Spinal cord (tissue), 10 donors: ENCODE results near the gene ZNF74. TPM values are rescaled to one million over a fixed set of nuclear protein-coding genes. Genes with fewer than 3 reads are reported as not detected.
"Not testable (repeated sequence)": the region's sequence is repeated elsewhere in the genome, so short reads cannot be mapped to it uniquely, and the experiment has no call there.

Experiments used
- DNase-seq, 6 donors: peaks; one replicate each; pipeline versions ENCODE4 v3.0.0 to v3.0.0-alpha.2; 2013 to 2015; ENCODE audit warnings: low spot score in 6 of 6, low read depth in 4 of 6
- H3K27ac ChIP-seq: one replicate; pipeline ENCODE4 v1.5.1; 2013; ENCODE audit warnings: low read depth, low read length, control low read depth
- H3K27me3 ChIP-seq: one replicate; pipeline ENCODE4 v1.6.1; 2013; ENCODE audit warnings: low read length; ENCODE audit not compliant: control insufficient read depth, insufficient read depth
- H3K36me3 ChIP-seq: one replicate; pipeline ENCODE4 v1.6.1; 2013; ENCODE audit warnings: low read length; ENCODE audit not compliant: control insufficient read depth, insufficient read depth
- H3K4me1 ChIP-seq: one replicate; pipeline ENCODE4 v1.6.1; 2013; ENCODE audit warnings: low read length; ENCODE audit not compliant: control insufficient read depth, insufficient read depth
- H3K4me3 ChIP-seq: one replicate; pipeline ENCODE4 v1.5.1; 2013; ENCODE audit warnings: low read depth, low read length, control low read depth
- H3K9me3 ChIP-seq: one replicate; pipeline ENCODE4 v1.6.1; 2013; ENCODE audit warnings: low read length; ENCODE audit not compliant: control insufficient read depth, insufficient read depth
- WGBS: methylation state at CpG from one replicate; pipeline ENCODE4 v1.1.5; 2013; ENCODE audit warnings: missing lambda C conversion rate; ENCODE audit not compliant: insufficient coverage; 5-methylcytosine and 5-hydroxymethylcytosine counted together
- polyA plus RNA-seq, 2 donors: library from polyadenylated mRNA; unstranded; fragments of 120-200 nt; gene quantifications; one replicate each; pipeline ENCODE4 v1.2.1, GENCODE V29; 2013; ENCODE audit not compliant: insufficient read length in 2 of 2
- total RNA-seq, 2 donors: library from RNA; depleted of rRNA in 1 of 2; stranded (reverse); fragments of 120-200 nt in 1 of 2; fragments of >200 nt in 1 of 2; gene quantifications; one replicate each; pipeline versions ENCODE4 v1.2.3 to v1.2.4, GENCODE V29; 2013 to 2014
- donor health status: healthy.

ZNF74 gene
- total and polyA plus RNA-seq, 4 donors: 14.3 to 31.2 (median 22.4) TPM

DNA sequence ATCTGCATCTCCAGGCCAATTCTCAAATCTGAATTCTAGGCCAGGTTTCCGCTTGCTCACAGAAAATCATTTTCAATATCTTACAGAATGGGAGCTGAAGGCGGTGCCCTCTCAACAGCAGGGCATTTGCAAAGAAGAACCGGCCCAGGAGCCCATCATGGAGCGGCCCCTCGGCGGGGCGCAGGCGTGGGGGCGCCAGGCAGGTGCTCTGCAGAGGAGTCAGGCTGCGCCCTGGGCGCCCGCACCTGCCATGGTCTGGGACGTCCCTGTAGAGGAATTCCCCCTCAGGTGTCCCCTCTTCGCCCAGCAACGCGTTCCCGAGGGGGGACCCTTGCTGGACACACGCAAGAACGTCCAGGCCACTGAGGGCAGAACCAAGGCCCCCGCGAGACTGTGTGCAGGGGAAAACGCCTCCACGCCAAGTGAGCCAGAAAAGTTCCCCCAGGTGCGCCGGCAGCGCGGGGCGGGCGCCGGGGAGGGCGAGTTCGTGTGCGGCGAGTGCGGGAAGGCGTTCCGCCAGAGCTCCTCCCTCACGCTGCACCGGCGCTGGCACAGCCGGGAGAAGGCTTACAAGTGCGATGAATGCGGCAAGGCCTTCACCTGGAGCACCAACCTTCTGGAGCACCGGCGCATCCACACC lies 11.5 kb downstream of the ZNF74 start:
- H3K36me3 ChIP-seq: peaks cover 72% of the 10 kb centered on the region
- WGBS: 97% methylated on average over 39 of the region's 45 CpGs

GRCh38 chr22:20405931-20406685 lies 12.2 kb downstream of the ZNF74 start:
- Histone ChIP-seq H3K36me3 (peaks cover 65% of the 10 kb centered on the region), H3K4me1 (no peaks in the 10 kb centered on the region)
- DNase-seq: no peak

More for the DNA sequence above, 11.5 kb downstream of the ZNF74 start:
- Histone ChIP-seq H3K27me3 (no peaks in the 10 kb centered on the region), H3K9me3 (no peaks in the 10 kb centered on the region), H3K4me3 (no peak overlapping the region), H3K27ac (no peak overlapping the region), H3K4me1 (no peaks in the 10 kb centered on the region)
- DNase-seq: no peak

DNA sequence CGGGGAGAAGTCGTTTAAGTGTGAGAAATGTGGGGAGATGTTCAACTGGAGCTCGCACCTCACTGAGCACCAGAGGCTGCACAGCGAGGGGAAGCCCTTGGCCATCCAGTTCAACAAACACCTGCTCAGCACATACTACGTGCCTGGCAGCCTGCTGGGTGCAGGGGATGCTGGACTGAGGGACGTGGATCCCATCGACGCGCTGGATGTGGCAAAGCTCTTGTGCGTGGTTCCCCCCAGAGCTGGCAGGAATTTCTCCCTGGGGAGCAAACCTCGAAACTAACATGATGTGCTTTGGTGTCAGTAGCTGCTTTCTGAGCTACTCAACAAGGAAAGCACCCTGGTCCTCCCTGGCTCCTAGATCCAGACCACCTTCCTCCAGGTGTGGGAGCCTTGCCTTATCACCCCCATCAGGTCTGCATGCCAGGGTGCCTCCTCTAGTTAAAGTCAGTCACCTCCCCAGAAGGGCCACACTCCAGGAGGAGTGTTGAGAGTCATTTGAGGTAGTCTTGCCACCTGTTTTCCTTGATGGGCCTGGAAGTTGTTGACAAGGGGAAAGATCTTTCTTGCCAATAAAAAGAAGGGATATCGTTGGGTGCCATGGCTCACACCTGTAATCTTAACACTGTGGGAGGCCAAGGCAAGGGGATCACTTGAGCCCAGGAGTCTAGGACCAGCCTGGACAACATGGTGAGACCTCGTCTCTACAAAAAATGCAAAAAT lies 12.9 kb downstream of the ZNF74 start:
- no peak for DNase-seq
- H3K36me3 ChIP-seq: peaks cover 58% of the 10 kb centered on the region
- H3K27me3 ChIP-seq: no peaks in the 10 kb centered on the region
- no peaks in the 10 kb centered on the region for H3K9me3 ChIP-seq
- 92% methylated on average over 9 of the region's 13 CpGs for WGBS
- no peak overlapping the region for H3K27ac ChIP-seq
- no peak overlapping the region for H3K4me3 ChIP-seq
- H3K4me1 ChIP-seq: no peaks in the 10 kb centered on the region

More at GRCh38 chr22:20405931-20406685, 12.2 kb downstream of the ZNF74 start:
- Histone ChIP-seq H3K4me3 (no peak overlapping the region), H3K9me3 (no peaks in the 10 kb centered on the region), H3K27ac (no peak overlapping the region), H3K27me3 (no peaks in the 10 kb centered on the region)
- WGBS: 95% methylated on average over 58 of the region's 62 CpGs

DNA sequence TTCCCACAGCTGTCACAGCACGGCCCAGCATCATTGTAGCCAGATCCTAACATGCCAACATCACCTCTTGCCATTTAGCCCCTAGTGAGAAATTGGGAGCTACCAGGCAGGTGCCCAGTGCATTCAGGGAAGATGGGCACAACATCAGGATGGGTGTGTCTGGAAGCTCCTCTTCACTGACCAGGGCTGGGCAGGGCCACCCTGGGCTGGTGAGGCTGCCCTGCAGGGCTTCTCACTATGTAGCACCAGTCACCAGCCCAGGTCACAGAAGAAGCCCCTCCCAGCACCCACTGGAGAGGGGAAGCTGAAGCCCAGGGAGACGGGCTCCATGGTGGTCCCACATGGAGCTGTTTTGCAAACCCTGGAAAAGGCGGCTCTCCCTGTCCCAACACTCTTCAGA lies 13.9 kb downstream of the ZNF74 start:
- Histone ChIP-seq H3K4me1 (peaks cover 4% of the 10 kb centered on the region), H3K36me3 (peaks cover 53% of the 10 kb centered on the region), H3K27me3 (no peaks in the 10 kb centered on the region), H3K4me3 (no peak overlapping the region), H3K27ac (no peak overlapping the region), H3K9me3 (no peaks in the 10 kb centered on the region)
- WGBS: no CpG with 5 or more reads among the region's 3 CpGs
- DNase-seq: no peak

GRCh38 chr22:20408891-20409290 lies 14.9 kb downstream of the ZNF74 start:
- H3K4me1 ChIP-seq: peaks cover 4% of the 10 kb centered on the region
- no peak overlapping the region for H3K27ac ChIP-seq
- WGBS: 100% methylated on average over 1 of the region's 4 CpGs
- DNase-seq: no peak
- no peaks in the 10 kb centered on the region for H3K27me3 ChIP-seq
- H3K9me3 ChIP-seq: no peaks in the 10 kb centered on the region
- H3K4me3 ChIP-seq: no peak overlapping the region
- peaks cover 43% of the 10 kb centered on the region for H3K36me3 ChIP-seq

DNA sequence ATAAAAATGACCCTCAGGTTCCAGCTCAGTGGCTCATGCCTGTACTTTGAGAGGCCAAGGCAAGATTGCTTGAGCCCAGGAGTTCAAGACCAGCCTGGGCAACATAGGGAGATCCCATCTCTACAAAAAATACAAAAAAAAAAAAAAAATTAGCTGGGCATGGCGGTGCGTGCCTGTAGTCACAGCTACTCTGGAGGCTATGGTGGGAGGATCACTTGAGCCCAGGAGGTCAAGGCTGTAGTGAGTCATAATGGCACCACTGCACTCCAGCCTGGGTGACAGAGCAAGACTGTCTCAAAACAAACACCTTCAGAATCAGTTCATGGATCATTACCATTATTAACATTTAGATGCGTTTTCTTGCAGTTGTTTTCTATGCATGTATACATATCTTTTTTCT lies 15.4 kb downstream of the ZNF74 start:
- not testable (repeated sequence) for DNase-seq, H3K9me3 ChIP-seq, H3K27me3 ChIP-seq, H3K27ac ChIP-seq, H3K4me1 ChIP-seq, H3K4me3 ChIP-seq
- no CpG with 5 or more reads among the region's 3 CpGs for WGBS
- H3K36me3 ChIP-seq: peaks cover 39% of the 10 kb centered on the region

DNA sequence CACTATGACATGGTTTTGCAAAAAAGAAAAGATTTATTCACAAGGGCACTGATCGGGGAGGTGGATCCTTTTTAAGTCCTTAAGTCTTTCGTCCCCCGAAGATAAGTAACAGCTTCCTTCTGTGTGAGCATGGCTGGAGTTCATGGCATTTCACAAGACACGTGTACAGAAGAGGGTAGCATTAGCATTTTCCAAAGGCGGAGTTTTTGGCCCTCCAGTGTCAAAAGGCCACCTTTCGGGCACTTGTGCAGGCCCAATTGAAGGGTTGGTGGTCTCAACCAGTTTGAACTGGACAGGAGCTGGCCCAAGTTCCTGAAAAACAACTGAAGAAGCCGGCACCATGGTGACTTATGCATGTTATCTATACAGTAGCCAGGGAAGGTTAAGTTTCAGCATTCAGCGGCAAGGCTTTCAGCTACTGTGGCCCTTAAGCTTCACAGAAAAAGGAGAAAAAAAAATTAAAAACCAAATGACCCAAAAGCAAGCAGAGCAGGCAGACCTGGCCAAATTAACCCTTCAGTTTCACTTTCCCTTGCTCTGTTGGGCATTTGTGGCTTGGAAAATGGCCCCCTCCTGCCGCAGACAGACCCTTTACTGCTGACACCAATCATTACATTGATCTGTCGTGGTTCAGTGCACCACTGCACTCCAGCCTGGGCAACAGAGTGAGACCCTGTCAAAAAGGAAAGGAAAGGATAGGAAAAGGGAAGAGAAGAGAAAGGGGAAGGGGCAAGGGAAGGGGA lies 18.7 kb downstream of the ZNF74 start:
- no peaks in the 10 kb centered on the region for H3K27me3 ChIP-seq
- no peaks in the 10 kb centered on the region for H3K9me3 ChIP-seq
- peaks cover 7% of the 10 kb centered on the region for H3K36me3 ChIP-seq
- H3K4me3 ChIP-seq: no peak overlapping the region
- 48% methylated on average over 9 of the region's 10 CpGs for WGBS
- peaks cover 4% of the 10 kb centered on the region for H3K4me1 ChIP-seq
- DNase-seq: no peak
- H3K27ac ChIP-seq: no peak overlapping the region

DNA sequence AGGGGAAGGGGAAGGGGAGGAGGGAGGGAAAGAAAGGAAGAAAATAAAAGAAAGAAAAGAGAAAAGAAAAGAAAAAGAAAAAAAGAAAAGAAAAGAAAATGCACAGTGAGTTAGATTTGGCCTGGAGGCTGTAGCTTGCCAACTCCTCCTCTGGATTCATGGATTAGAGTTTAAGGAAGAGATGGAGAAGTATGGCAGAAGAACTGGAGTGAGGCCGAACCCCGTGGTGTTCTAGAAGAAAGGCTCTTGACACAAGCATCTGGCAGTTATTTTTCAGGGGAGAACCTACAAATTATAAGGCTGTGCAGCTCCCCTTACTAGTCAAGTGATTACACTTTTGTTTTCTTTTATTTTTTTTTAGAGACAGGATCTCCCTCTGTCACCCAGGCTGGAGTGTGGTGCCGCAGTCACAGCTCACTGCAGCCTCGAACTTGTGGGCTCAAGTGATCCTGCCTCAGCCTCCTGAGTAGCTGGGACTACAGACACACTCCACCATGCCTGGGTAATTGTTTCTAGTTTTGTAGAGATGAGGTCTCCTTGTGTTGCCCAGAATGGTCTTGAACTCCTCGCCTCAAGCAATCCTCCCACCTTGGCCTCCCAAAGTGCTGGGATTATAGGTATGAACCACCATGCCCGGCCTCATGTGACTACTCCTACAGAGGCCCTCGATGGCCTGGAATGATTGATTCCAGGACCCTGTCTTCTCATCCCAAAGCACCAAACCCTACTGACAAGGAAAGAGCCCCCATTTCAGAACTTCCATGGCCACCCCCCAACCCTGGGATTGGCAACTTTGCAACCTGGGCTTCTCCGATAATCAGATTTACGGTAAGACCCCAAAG lies 19.5 kb downstream of the ZNF74 start:
- H3K9me3 ChIP-seq: no peaks in the 10 kb centered on the region
- H3K27ac ChIP-seq: no peak overlapping the region
- no peak for DNase-seq
- H3K4me3 ChIP-seq: no peak overlapping the region
- peaks cover 11% of the 10 kb centered on the region for H3K4me1 ChIP-seq
- no peaks in the 10 kb centered on the region for H3K27me3 ChIP-seq
- peaks cover 3% of the 10 kb centered on the region for H3K36me3 ChIP-seq
- 92% methylated on average over 7 of the region's 9 CpGs for WGBS

DNA sequence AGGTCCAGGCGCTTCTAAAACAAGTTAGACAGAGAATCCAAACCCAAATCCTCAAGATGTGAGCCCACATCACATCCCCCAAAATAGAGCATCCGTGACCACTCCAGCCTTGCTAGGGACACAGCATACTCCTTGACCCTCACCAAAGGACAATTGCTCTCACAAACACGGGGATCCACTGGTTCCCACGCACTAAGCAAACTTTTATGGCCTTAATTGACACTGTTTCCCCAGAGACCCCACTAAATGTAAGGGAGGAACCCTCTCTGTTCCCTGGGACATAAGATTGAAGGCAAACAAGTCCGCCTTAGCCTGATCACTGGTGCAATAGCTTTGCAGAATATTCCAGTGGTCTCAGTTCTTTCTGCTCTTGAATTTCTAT lies 20.1 kb downstream of the ZNF74 start:
- Histone ChIP-seq H3K27ac (no peak overlapping the region), H3K4me3 (no peak overlapping the region), H3K36me3 (peaks cover under 1% of the 10 kb centered on the region), H3K4me1 (peaks cover 16% of the 10 kb centered on the region), H3K27me3 (no peaks in the 10 kb centered on the region), H3K9me3 (no peaks in the 10 kb centered on the region)
- 82% methylated on average over 5 of the region's 5 CpGs for WGBS
- no peak for DNase-seq
